Epithelial cell of proximal tubule (primary cell): ENCODE results near the gene AUTS2. TPM values are rescaled to one million over a fixed set of nuclear protein-coding genes. Genes with fewer than 3 reads are reported as not detected.

ENCODE experiments used
- DNase-seq: peaks from one replicate; pipeline ENCODE4 v3.0.0-alpha.2; 2011; ENCODE audit warnings: low read depth
- H3K4me3 ChIP-seq: 2 replicates; pipeline ENCODE4 v1.5.1; 2011; ENCODE audit warnings: low read depth, mild to moderate bottlenecking, low read length
- CTCF ChIP-seq: conservative IDR thresholded peaks from 2 replicates; pipeline ENCODE4 v1.5.1; 2012; ENCODE audit warnings: low read depth, mild to moderate bottlenecking, low read length
- total RNA-seq: library from RNA; depleted of rRNA; stranded (reverse); fragments of >200 nt; gene quantifications from 2 replicates; pipeline ENCODE4 v1.2.3, GENCODE V29; 2015

AUTS2 gene
- total RNA-seq, 1 donor from 2014 or later, result 10.0 TPM

DNA sequence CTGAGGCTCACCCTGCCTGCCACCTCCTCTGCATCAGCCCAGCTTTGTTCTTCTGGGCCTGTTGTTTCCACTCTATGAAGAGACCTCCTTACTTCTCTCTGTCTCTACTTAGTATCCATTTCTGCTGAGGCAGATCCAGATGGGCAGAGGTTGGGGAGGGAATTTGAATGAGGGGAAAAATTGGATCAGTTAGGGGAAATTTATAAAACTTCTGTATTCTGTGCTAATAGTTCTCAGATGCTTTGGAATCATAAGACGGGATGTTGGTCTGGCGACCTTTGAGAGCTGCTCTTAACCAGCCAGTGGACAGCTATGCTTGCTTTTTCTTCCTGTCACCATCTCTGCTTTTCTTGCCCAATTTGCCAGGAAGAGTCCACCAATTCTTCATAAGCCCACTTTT is 55.5 kb downstream of the AUTS2 start:
- TF ChIP-seq CTCF, result no peak
- H3K4me3 ChIP-seq, result no peak overlapping the region
- DNase-seq, result no peak

DNA sequence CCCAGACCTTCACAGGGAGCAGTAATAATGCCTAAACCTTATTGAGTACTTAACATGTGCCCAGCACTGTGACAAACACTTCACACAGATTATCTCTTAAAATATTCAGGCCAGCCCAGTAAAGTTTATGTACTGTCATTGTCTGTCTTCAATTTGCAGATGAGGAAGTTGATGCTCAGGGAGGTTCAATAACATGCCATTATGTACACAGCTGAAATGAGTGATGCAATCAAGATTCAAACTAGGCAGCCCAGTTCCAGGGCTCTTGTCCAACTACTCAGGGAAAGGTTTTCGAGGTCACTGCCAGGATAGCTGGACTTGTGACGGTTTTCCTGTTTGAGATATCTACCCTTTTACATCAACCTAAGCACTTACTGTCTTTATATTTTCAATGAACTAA is 56.1 kb downstream of the AUTS2 start:
- no peak for DNase-seq
- no peak overlapping the region for H3K4me3 ChIP-seq
- TF ChIP-seq CTCF, result no peak

DNA sequence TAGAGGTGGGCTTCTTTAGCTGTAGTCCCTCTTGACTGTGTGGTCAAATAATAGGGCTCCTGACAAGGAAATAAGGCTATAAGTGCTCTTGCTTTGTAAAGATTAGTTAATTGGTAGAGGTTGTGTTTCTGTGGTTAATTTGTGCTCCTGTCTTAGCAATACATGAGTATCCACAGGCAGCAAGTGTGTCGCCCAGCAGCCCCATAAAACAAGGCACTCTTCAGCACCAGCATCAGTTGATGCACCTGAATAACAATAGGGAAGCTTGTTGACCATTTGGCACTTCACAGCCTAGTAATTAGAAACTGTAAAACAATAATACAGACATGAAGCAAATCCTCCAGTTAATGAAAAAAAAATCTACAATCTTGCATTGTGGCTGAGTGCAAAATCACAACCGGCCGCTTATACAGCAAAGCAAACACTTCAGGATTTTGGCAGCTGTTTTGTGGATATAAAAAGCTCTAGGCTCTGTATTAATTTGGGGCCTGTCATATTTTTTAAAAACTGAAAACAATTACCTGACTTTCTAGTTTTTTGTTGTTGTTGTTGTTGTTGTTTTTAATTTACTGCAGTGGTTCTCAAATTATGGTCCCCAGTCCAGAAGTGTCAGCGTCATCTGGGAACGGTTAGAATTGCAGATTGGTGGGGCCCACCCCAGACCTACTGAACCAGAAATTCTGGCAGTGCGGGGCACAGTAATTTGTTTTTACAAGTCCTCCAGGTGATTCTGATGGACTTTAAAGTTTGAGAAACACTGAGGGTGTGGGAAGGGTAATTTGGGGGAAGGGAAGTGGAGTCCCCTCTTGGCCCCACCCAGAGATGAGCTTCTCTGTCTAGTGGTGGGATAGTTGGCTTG is 56.8 kb downstream of the AUTS2 start:
- no peak for TF ChIP-seq CTCF
- DNase-seq, result no peak
- H3K4me3 ChIP-seq, result no peak overlapping the region

GRCh38 chr7:69656077-69656476 is 57.8 kb downstream of the AUTS2 start:
- no peak overlapping the region for H3K4me3 ChIP-seq
- DNase-seq, result no peak
- TF ChIP-seq CTCF, result no peak

- no peak overlapping the region for H3K4me3 ChIP-seq
- DNase-seq, result no peak
- TF ChIP-seq CTCF, result no peak
Measured at GRCh38 chr7:69656890-69657289, 58.6 kb downstream of the AUTS2 start.

GRCh38 chr7:69657331-69657730 is 59.1 kb downstream of the AUTS2 start:
- no peak for DNase-seq
- no peak for TF ChIP-seq CTCF
- no peak overlapping the region for H3K4me3 ChIP-seq

- no peak for DNase-seq
- H3K4me3 ChIP-seq, result no peak overlapping the region
- no peak for TF ChIP-seq CTCF
Measured at GRCh38 chr7:69657985-69658384, 59.7 kb downstream of the AUTS2 start.
